PC-9 (cell line): Measurements from ENCODE around the gene AASS. TPM values are rescaled to one million over a fixed set of nuclear protein-coding genes. Genes with fewer than 3 reads are reported as not detected.
"Not testable (repeated sequence)": the region's sequence is repeated elsewhere in the genome, so short reads cannot be mapped to it uniquely, and the experiment has no call there.

Experiments
- BruUV-seq: library from RNA; stranded (reverse); fragments of 400-500 nt; replicated peaks from 2 replicates; lab custom pipeline; 2021; lab: Mats Ljungman, UMichigan
- CTCF ChIA-PET: fragments of 300-600 bp; sonication (Branson Sonifier 250); formaldehyde crosslinking; loops from one replicate; lab custom pipeline; 2022; ENCODE audit warnings: antibody characterized with exemption; lab: Charles Lee
- POLR2A ChIA-PET: fragments of 300-600 bp; sonication (Branson Sonifier 250); formaldehyde crosslinking; loops from one replicate; lab custom pipeline; 2022; ENCODE audit warnings: antibody characterized with exemption; ENCODE audit not compliant: unreplicated experiment; lab: Charles Lee
- DNase-seq, 2 experiments: peaks; one replicate each; pipeline versions ENCODE4 v3.0.0 to v3.0.0-alpha.2; 2015 to 2022; ENCODE audit warnings: mixed read lengths in 1 of 2
- H2AFZ ChIP-seq: fragments of 200-600 bp; sonication (generic); 2 replicates; pipeline ENCODE4 v1.8.1; 2017; ENCODE audit warnings: antibody characterized with exemption
- H3F3A ChIP-seq: fragments of 200-600 bp; sonication (generic); 2 replicates; pipeline ENCODE4 v1.8.1; 2017; ENCODE audit warnings: antibody characterized with exemption, mild to moderate bottlenecking, low read depth; ENCODE audit not compliant: insufficient read depth
- H3K27ac ChIP-seq: fragments of 200-600 bp; sonication (generic); 2 replicates; pipeline ENCODE4 v1.6.1; 2016; ENCODE audit warnings: mixed run types
- H3K27me3 ChIP-seq: fragments of 200-600 bp; sonication (generic); 2 replicates; pipeline ENCODE4 v1.6.1; 2016; ENCODE audit warnings: low read depth, mixed run types; ENCODE audit not compliant: insufficient read depth
- H3K36me3 ChIP-seq: fragments of 200-600 bp; sonication (generic); 2 replicates; pipeline ENCODE4 v1.6.1; 2016; ENCODE audit warnings: low read depth, mixed run types
- H3K4me1 ChIP-seq: fragments of 200-600 bp; sonication (generic); replicated peaks from 2 replicates; pipeline ENCODE4 v1.6.1; 2016; ENCODE audit warnings: mixed run types; ENCODE audit not compliant: insufficient read depth
- H3K4me2 ChIP-seq: fragments of 200-600 bp; sonication (generic); 2 replicates; pipeline ENCODE4 v1.6.1; 2017; ENCODE audit warnings: mixed run types
- H3K4me3 ChIP-seq: fragments of 200-600 bp; sonication (generic); 2 replicates; pipeline ENCODE4 v1.6.1; 2016; ENCODE audit warnings: mixed run types
- H3K79me2 ChIP-seq: fragments of 200-600 bp; sonication (generic); 2 replicates; pipeline ENCODE4 v1.6.1; 2017; ENCODE audit warnings: low read depth, mixed run types
- H3K9me2 ChIP-seq: fragments of 200-600 bp; sonication (generic); 2 replicates; pipeline ENCODE4 v1.8.1; 2017; ENCODE audit warnings: mild to moderate bottlenecking; ENCODE audit not compliant: insufficient read depth
- H3K9me3 ChIP-seq: fragments of 200-600 bp; sonication (generic); 2 replicates; pipeline ENCODE4 v1.8.1; 2016; ENCODE audit warnings: low read depth; ENCODE audit not compliant: insufficient read depth
- H4K20me1 ChIP-seq: fragments of 200-600 bp; sonication (generic); 2 replicates; pipeline ENCODE4 v1.8.1; 2017; ENCODE audit not compliant: insufficient read depth
- CTCF ChIP-seq: fragments of 200-600 bp; sonication (generic); conservative IDR thresholded peaks from 2 replicates; pipeline ENCODE4 v1.6.1; 2017; ENCODE audit warnings: mixed run types, antibody characterized with exemption, mild to moderate bottlenecking, moderate library complexity
- EZH2 ChIP-seq: fragments of 200-600 bp; sonication (generic); IDR thresholded peaks from 2 replicates; pipeline ENCODE4 v1.8.0; 2017; ENCODE audit warnings: antibody characterized with exemption, low read depth
- intact Hi-C: fragments of 100-400 bp; cut with micrococcal nuclease; formaldehyde crosslinking; loops from one replicate; pipeline ENCODE4 v1.10.0; 2022; ENCODE audit not compliant: unreplicated experiment
- total RNA-seq: library from RNA; stranded (reverse); gene quantifications from 2 replicates; pipeline ENCODE4 v1.2.3, GENCODE V29; 2021

Gene AASS
- total RNA-seq, 1 experiment from 2014 or later, result 8.5 TPM

- H3F3A ChIP-seq, result no peaks in the 10 kb centered on the region
- POLR2A ChIA-PET, result interaction anchor here (0.7 kb wide), 1 partner anchor 10 kb away, joined by 9 read pairs; no protein-coding TSS in a partner anchor
- H3K27ac ChIP-seq, result no peak overlapping the region
- H3K4me3 ChIP-seq, result no peak overlapping the region
- TF ChIP-seq CTCF (no peak), EZH2 (no peak)
- H2AFZ ChIP-seq, result peak overlapping the region; percentile 71; the same call in 1 of the 2 replicates
- BruUV-seq, result no TSS peak
- H3K9me3 ChIP-seq, result no peaks in the 10 kb centered on the region
- no peaks in the 10 kb centered on the region for H3K79me2 ChIP-seq
- H4K20me1 ChIP-seq, result no peaks in the 10 kb centered on the region
- no peak for DNase-seq
- H3K9me2 ChIP-seq, result no peaks in the 10 kb centered on the region
- intact Hi-C loops, result no loop called here
- CTCF ChIA-PET, result no interaction called here
- H3K4me1 ChIP-seq, result no peaks in the 10 kb centered on the region
- peak overlapping the region; percentile 66; the same call in 1 of the 2 replicates for H3K4me2 ChIP-seq
- no peaks in the 10 kb centered on the region for H3K27me3 ChIP-seq
- H3K36me3 ChIP-seq, result no peaks in the 10 kb centered on the region
These were observed 8.0 kb downstream of the AASS start for GRCh38 chr7:122136078-122136477.

GRCh38 chr7:122135275-122135674 lies 8.8 kb downstream of the AASS start:
- Histone ChIP-seq H3K27ac (no peak overlapping the region), H3K27me3 (no peaks in the 10 kb centered on the region), H3K9me2 (no peaks in the 10 kb centered on the region), H4K20me1 (no peaks in the 10 kb centered on the region), H3K4me1 (no peaks in the 10 kb centered on the region), H3K9me3 (no peaks in the 10 kb centered on the region), H2AFZ (no peak overlapping the region), H3K4me2 (no peak overlapping the region), H3K79me2 (no peaks in the 10 kb centered on the region), H3K36me3 (no peaks in the 10 kb centered on the region), H3F3A (no peaks in the 10 kb centered on the region), H3K4me3 (no peak overlapping the region)
- no peak for DNase-seq
- ChIA-PET POLR2A (no interaction called here), CTCF (no interaction called here)
- no TSS peak for BruUV-seq
- TF ChIP-seq EZH2 (no peak), CTCF (no peak)
- intact Hi-C loops, result no loop called here

- intact Hi-C loops, BruUV-seq, CTCF ChIA-PET: not testable (repeated sequence)
These were observed 9.3 kb downstream of the AASS start for GRCh38 chr7:122134793-122135192.

GRCh38 chr7:122133477-122133876 lies 10.6 kb downstream of the AASS start:
- TF ChIP-seq CTCF (no peak), EZH2 (no peak)
- no peaks in the 10 kb centered on the region for H3K27me3 ChIP-seq
- no peaks in the 10 kb centered on the region for H3F3A ChIP-seq
- no peak overlapping the region for H3K4me2 ChIP-seq
- POLR2A ChIA-PET, result no interaction called here
- H3K4me3 ChIP-seq, result no peak overlapping the region
- DNase-seq, result no peak
- H3K79me2 ChIP-seq, result no peaks in the 10 kb centered on the region
- H3K9me3 ChIP-seq, result no peaks in the 10 kb centered on the region
- no peaks in the 10 kb centered on the region for H4K20me1 ChIP-seq
- CTCF ChIA-PET, result no interaction called here
- no peaks in the 10 kb centered on the region for H3K36me3 ChIP-seq
- H3K4me1 ChIP-seq, result no peaks in the 10 kb centered on the region
- no TSS peak for BruUV-seq
- H3K9me2 ChIP-seq, result no peaks in the 10 kb centered on the region
- no peak overlapping the region for H3K27ac ChIP-seq
- intact Hi-C loops, result no loop called here
- no peak overlapping the region for H2AFZ ChIP-seq

More at GRCh38 chr7:122134793-122135192, 9.3 kb downstream of the AASS start:
- H3K9me3 ChIP-seq, H3K4me3 ChIP-seq, H3K4me2 ChIP-seq, H3K27me3 ChIP-seq, H3K4me1 ChIP-seq, POLR2A ChIA-PET, DNase-seq, H3K79me2 ChIP-seq, H3K27ac ChIP-seq, H3F3A ChIP-seq, H4K20me1 ChIP-seq, H2AFZ ChIP-seq, H3K9me2 ChIP-seq, H3K36me3 ChIP-seq: not testable (repeated sequence)
